IPS-20b (cell line): Measurements from ENCODE around the gene PI4K2A.

Experiments used
- H3K27ac ChIP-seq: one replicate; pipeline ENCODE4 v1.5.1; 2013; ENCODE audit warnings: low read length
- H3K27me3 ChIP-seq: 2 replicates; pipeline ENCODE4 v1.6.1; 2013; ENCODE audit warnings: mild to moderate bottlenecking, low read length, inconsistent platforms; ENCODE audit not compliant: insufficient read depth
- H3K36me3 ChIP-seq: 2 replicates; pipeline ENCODE4 v1.6.1; 2013; ENCODE audit warnings: low read depth, mild to moderate bottlenecking, inconsistent platforms, low read length, moderate library complexity; ENCODE audit not compliant: insufficient read depth
- H3K4me1 ChIP-seq: 2 replicates; pipeline ENCODE4 v1.6.1; 2013; ENCODE audit warnings: mild to moderate bottlenecking, control low read depth, inconsistent platforms, low read length, moderate library complexity; ENCODE audit not compliant: insufficient read depth
- H3K4me3 ChIP-seq: 2 replicates; pipeline ENCODE4 v1.5.1; 2013; ENCODE audit warnings: mild to moderate bottlenecking, low read length, inconsistent platforms
- H3K9ac ChIP-seq: 2 replicates; pipeline ENCODE4 v1.6.1; 2013; ENCODE audit warnings: low read depth, mild to moderate bottlenecking, inconsistent platforms, low read length, moderate library complexity
- H3K9me3 ChIP-seq: 2 replicates; pipeline ENCODE4 v1.6.1; 2013; ENCODE audit warnings: mild to moderate bottlenecking, low read depth, low read length, inconsistent platforms; ENCODE audit not compliant: insufficient read depth

PI4K2A gene

GRCh38 chr10:97651773-97652172, 11.3 kb downstream of the PI4K2A start:
- no peak overlapping the region for H3K27ac ChIP-seq
- H3K9me3 ChIP-seq: no peaks in the 10 kb centered on the region
- H3K4me3 ChIP-seq: no peak overlapping the region
- H3K4me1 ChIP-seq: peaks cover 16% of the 10 kb centered on the region
- H3K9ac ChIP-seq: no peak overlapping the region
- H3K36me3 ChIP-seq: peaks cover 62% of the 10 kb centered on the region
- no peaks in the 10 kb centered on the region for H3K27me3 ChIP-seq

- no peaks in the 10 kb centered on the region for H3K27me3 ChIP-seq
- H3K4me3 ChIP-seq: no peak overlapping the region
- H3K36me3 ChIP-seq: peaks cover 77% of the 10 kb centered on the region
- no peaks in the 10 kb centered on the region for H3K9me3 ChIP-seq
- no peak overlapping the region for H3K27ac ChIP-seq
- H3K9ac ChIP-seq: no peak overlapping the region
- no peaks in the 10 kb centered on the region for H3K4me1 ChIP-seq
Observed at GRCh38 chr10:97656777-97657176, 16.3 kb downstream of the PI4K2A start.

DNA sequence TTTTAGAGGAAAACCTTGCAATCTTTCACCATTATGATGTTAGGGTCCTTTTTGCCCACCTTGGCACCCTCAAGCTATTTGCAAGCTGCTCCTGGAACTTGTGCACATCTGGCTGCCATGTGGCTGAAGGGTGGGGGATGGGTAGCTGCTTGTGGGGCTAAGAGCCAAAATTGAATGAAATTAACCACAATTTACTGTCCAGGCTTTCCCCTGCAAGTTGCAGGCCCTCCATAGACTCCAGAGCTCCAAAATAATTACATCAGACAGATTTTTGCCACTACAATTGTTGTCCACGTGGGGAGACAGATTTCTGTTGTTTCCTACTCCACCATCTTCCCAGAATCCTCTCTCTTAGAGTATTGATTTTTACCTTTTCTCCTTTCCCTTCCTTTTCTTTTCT, 19.1 kb downstream of the PI4K2A start:
- H3K27ac ChIP-seq: no peak overlapping the region
- H3K36me3 ChIP-seq: peaks cover 77% of the 10 kb centered on the region
- no peak overlapping the region for H3K4me3 ChIP-seq
- H3K27me3 ChIP-seq: no peaks in the 10 kb centered on the region
- H3K4me1 ChIP-seq: no peaks in the 10 kb centered on the region
- H3K9ac ChIP-seq: no peak overlapping the region
- no peaks in the 10 kb centered on the region for H3K9me3 ChIP-seq

DNA sequence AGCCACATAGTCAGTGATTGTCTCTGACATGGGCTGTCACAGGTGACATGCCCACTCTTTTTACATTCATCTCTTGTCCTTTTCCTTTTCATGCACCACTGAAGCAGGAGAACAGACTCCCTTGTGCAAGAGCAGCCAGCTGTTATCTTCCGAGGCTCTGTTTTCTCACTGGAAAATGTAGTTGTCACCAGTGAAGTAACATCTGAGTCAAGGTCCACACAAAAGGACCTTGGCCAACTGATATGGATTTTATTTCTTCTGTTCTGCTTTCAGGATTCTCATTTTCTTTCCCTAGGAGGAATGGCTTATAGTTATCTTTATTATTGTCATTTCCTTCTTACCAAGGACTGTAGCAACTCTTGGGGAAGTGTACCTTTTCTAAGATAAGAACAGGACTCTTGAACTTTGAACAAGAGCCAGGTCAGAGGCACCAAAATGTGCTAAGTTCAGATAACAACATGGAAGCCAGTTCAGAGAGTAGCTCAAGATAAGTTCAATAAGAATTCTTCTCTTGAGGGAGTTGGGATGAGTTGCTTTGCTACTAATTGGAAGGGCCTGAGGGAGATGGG, 23.9 kb downstream of the PI4K2A start:
- H3K27me3 ChIP-seq: no peaks in the 10 kb centered on the region
- no peak overlapping the region for H3K9ac ChIP-seq
- no peak overlapping the region for H3K27ac ChIP-seq
- no peak overlapping the region for H3K4me3 ChIP-seq
- no peaks in the 10 kb centered on the region for H3K4me1 ChIP-seq
- H3K9me3 ChIP-seq: no peaks in the 10 kb centered on the region
- H3K36me3 ChIP-seq: peaks cover 76% of the 10 kb centered on the region

- Histone ChIP-seq H3K4me3 (no peak overlapping the region), H3K4me1 (no peaks in the 10 kb centered on the region), H3K27me3 (no peaks in the 10 kb centered on the region), H3K9ac (no peak overlapping the region), H3K9me3 (no peaks in the 10 kb centered on the region), H3K36me3 (peaks cover 85% of the 10 kb centered on the region), H3K27ac (no peak overlapping the region)
Observed at GRCh38 chr10:97666992-97667391, 26.5 kb downstream of the PI4K2A start.

- H3K9me3 ChIP-seq: no peaks in the 10 kb centered on the region
- H3K36me3 ChIP-seq: peaks cover 80% of the 10 kb centered on the region
- no peak overlapping the region for H3K4me3 ChIP-seq
- H3K4me1 ChIP-seq: no peaks in the 10 kb centered on the region
- H3K9ac ChIP-seq: no peak overlapping the region
- no peaks in the 10 kb centered on the region for H3K27me3 ChIP-seq
- H3K27ac ChIP-seq: no peak overlapping the region
Observed at GRCh38 chr10:97667463-97667862, 27.0 kb downstream of the PI4K2A start.

GRCh38 chr10:97669571-97669970, 29.1 kb downstream of the PI4K2A start:
- Histone ChIP-seq H3K4me3 (no peak overlapping the region), H3K9me3 (no peaks in the 10 kb centered on the region), H3K9ac (no peak overlapping the region), H3K27me3 (no peaks in the 10 kb centered on the region), H3K36me3 (peaks cover 75% of the 10 kb centered on the region), H3K27ac (no peak overlapping the region), H3K4me1 (no peaks in the 10 kb centered on the region)

DNA sequence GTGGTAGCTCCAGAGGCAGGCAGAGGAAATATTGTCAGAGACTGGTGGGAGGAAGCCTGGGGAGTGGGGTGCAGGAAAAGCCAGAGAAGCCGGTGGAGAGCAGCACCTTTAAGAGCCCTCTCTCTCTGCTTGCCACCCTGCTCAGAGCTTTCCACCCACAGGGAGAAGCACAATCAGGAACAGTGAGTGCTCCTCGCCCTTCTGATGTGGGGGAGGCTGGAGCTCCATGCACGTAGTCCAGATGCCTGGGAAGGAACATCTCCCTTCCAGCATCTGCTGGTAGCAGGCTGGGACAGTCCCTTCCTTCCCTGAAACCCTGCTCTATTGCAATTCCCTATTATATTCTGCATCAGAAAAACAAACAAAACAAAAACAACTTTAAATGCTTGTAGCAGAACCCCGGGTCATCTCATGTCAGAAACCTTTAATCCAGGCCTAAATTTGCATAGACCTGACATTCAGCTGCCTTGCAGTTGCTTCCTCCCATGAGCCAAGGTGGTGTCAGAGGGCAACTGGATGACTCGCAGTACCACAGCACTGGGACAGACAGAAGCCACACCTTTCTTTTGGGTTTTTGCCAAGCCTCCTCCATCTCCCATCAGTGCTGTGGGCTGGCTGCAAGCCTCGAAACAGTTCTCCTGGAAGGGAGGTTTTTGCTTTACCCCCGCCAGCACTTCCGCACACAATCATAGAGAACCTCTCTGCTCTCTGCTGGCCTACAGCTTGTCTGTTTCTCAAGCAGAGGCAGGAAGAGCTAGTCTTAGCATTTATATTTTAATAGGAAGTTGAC, 33.5 kb downstream of the PI4K2A start:
- Histone ChIP-seq H3K27me3 (no peaks in the 10 kb centered on the region), H3K27ac (no peak overlapping the region), H3K36me3 (peaks cover 57% of the 10 kb centered on the region)

DNA sequence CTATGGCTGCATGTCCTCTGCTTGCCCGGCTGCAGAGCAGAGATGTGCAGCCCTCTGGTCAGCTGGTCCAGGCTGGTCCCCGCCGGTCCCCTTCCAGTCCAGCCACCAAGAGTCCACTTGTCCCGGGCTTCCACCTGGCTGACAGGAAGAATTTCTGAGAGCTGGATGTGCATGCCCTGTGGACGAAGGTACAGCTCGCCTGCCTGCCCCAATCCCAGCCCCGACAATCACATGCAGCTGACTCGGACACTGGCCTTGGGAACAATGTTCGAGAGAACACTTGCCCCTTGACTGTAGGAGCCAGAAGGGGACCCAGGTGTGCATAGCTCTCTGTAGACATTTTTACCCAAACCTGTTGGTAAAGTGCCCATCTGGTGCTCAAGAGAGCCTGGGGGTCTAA, 34.8 kb downstream of the PI4K2A start:
- H3K9me3 ChIP-seq: no peaks in the 10 kb centered on the region
- H3K4me3 ChIP-seq: no peak overlapping the region
- no peaks in the 10 kb centered on the region for H3K4me1 ChIP-seq
- H3K9ac ChIP-seq: no peak overlapping the region
- H3K27me3 ChIP-seq: no peaks in the 10 kb centered on the region
- H3K36me3 ChIP-seq: peaks cover 45% of the 10 kb centered on the region
- H3K27ac ChIP-seq: no peak overlapping the region

More for the DNA sequence above, 33.5 kb downstream of the PI4K2A start:
- Histone ChIP-seq H3K9ac (no peak overlapping the region), H3K4me1 (no peaks in the 10 kb centered on the region), H3K9me3 (no peaks in the 10 kb centered on the region), H3K4me3 (no peak overlapping the region)

DNA sequence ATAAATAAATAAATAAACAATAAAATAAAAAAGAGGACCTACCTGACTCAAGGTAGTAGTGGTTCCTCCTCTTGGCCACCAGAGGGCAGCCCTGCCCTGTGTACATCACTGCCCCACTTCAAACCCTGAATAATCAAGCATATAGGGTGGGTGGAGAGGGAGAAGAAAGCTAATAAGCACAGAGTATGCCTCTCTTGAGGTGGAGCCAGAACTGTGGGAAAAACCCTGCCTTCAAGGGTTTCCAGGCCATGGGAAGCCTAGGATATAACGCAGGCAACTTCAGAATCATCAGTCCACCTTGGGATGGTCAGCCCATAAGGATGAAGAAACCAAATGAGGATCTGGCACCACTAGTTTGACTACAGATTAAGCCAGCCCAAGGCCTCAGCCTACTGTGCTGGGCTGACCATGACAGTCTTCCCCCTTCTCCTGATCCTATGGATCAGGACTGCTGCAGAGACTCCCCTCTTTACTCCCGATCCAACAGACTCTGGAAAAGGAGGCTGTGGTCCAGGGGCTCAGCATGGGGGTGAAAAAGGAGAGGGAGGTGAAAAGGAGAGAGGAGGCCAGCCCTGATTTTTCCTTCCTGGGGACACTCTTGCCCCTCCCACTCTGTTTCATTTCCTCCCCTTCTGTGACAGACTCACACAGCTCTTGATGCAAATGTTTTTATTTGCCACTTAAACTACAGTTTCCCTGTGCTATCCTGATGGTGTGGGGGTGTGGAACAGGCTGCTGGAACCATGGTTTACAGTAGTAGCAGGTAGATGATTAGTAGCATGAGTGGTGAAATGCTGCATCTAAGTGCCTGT, 36.5 kb downstream of the PI4K2A start:
- Histone ChIP-seq H3K27me3 (no peaks in the 10 kb centered on the region), H3K4me1 (no peaks in the 10 kb centered on the region), H3K9me3 (no peaks in the 10 kb centered on the region), H3K36me3 (peaks cover 34% of the 10 kb centered on the region), H3K9ac (no peak overlapping the region), H3K4me3 (no peak overlapping the region), H3K27ac (no peak overlapping the region)

DNA sequence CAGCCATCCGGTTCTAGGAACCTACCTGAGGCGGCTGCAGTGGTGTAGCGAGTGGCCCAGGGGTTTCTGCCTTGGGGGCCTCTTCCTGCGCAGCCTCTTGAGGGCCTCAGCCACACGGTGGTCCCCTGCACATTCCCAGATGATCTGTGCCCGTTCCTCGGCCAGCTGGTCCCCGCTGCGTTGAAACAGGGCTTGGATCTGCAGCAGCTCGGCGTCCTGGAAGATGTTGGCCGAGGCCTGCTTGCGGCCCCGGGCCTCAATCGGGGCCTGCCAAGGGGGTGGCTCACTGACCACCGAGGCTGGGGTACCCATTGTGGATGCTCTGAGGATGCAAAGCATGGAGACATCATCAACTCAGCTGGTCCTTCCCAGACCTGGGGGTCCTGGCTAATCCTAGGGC, 39.1 kb downstream of the PI4K2A start:
- Histone ChIP-seq H3K27ac (no peak overlapping the region), H3K36me3 (peaks cover 18% of the 10 kb centered on the region), H3K9me3 (no peaks in the 10 kb centered on the region), H3K9ac (no peak overlapping the region), H3K4me1 (no peaks in the 10 kb centered on the region), H3K4me3 (no peak overlapping the region), H3K27me3 (no peaks in the 10 kb centered on the region)
